ENCODE measurements around the gene GFRA1.

The GFRA1 gene

DNA sequence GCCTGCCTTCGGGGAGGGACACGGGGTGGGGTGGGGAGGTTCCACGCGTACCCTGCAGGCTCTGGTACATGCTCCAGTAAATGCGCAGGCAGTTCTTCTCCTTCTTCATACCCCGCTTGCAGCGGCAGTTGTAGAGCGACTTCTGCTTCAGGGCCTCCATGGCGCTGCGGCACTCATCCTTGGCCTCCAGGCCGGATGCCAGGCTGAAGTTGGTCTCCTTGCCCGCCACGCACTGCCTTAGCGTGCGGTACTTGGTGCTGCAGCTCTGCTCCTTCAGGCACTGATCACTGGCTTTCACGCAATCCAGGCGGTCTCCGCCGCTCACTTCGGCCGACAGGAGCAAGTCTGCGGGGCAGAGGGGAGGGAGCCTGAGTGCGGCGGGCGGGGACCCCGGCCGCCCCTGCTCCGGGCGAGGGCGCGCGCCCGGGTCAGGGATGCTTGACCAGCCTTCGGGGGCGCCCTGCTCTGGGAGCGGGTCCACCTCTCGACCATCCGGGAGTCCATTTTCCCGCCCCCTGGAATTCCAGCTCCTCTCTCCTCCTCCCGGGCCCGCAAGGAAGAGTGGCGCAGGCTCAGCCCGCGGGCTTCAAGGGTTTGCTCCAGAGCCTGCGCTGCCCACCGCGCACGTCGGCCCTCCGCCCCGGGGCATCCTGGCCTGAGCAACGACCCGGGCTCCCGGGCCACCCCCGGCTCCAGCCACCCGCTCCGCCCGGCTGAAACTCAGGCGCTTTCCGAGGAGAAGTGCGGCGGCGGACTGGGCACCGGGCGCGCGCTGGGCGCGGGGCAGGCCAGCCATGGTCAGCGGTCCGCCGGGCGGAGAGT lies 2.0 kb downstream of the GFRA1 start:
- no peak for DNase-seq

DNA sequence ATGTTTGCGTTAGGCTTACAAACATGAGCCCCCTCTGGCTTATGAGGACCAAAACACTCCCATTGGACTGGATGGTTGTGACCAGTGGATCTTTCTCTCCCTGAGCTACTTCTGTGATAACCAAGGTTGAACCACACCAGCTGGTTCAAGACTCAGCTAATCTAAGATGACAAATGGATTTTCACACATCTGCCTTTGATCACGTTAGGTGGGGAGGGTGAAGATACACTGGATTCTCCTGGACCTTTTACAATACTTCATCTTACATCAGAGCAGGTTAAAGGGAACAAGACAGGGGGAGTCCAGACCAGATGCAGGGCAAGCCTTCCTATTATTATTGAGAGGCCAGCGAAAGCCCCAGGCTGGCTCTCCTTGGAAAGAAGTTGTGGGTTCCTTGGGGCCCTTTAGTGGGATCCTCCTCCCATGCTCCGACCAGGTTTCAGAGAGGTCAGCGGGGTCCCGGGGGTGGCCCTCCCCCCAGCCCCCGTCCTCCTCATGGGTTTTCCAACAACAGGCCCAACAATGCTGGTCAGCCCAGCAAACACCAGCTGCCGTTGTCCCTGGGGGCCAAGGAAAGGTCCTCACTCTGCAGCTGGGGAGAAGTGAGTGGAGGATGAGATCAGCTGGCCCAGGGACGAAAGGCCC lies 2.8 kb downstream of the GFRA1 start:
- DNase-seq = no peak

- DNase-seq = no peak
Measured at GRCh38 chr10:116269619-116270018, 3.4 kb downstream of the GFRA1 start.

GRCh38 chr10:116268976-116269375 lies 4.0 kb downstream of the GFRA1 start:
- no peak for DNase-seq

DNA sequence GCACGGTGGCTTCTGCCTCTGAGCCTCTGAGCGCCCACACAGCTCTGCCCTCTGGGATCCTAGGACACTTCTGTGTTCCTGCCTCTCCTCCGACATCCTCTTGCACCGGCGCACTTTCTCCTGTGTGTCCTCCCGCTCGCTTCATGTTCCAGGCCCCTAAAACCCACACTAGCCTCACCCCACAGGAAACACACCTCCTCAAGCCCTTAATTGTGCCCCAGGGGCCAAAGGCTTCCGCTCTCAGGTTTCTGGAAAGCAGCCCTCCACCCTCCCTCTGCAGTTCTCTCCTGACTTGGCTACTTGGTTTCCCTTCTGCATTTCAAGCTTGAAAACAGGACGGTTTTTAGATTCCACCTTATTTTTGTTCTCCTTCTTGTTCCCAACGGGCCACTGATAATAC lies 7.3 kb downstream of the GFRA1 start:
- DNase-seq = no peak

- no peak for DNase-seq
Measured at GRCh38 chr10:116263870-116264655, 8.9 kb downstream of the GFRA1 start.

DNA sequence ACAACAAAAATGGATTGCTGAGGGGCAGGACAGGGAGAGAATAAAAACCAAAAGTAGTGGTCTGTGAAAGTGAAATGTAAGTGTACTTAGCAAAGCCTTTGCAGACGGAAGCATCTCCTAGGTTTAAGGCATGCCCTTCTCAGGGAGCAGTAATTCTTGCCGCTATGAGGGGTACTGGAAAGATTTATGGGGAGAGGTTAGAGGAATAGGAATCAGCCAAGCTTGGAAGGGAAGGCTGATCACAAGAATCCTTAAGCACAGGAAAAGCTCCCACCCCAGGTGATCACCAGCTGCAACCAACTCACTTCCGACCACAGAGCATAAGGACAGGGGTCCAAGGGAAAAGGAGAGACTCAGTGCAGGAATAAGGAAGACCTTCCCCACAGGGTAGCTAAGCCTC lies 10.3 kb downstream of the GFRA1 start:
- DNase-seq = no peak

- DNase-seq = no peak
Measured at GRCh38 chr10:116260599-116260998, 12.4 kb downstream of the GFRA1 start.

- no peak for DNase-seq
Measured at GRCh38 chr10:116259638-116260037, 13.4 kb downstream of the GFRA1 start.

DNA sequence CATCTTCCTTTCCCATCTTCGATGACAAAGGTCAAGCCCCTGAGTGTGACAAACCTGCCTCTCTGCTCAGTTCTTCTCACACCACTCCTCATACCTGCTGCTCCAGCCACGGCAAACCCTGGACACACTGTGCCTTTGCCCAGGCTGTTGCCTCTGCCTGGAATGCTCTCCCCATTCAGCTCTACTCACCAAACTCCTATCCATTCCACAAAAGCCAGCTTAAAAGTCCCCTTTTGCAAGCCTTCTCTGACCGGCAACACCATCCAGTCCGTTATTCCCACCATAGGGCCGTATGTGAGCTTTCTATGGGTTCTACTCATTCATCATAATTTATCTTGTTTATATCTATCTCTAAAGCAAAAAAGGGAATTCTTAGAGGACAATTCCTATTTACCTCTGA lies 15.2 kb downstream of the GFRA1 start:
- DNase-seq = no peak

- no peak for DNase-seq
Measured at GRCh38 chr10:116256752-116257259, 16.2 kb downstream of the GFRA1 start.

DNA sequence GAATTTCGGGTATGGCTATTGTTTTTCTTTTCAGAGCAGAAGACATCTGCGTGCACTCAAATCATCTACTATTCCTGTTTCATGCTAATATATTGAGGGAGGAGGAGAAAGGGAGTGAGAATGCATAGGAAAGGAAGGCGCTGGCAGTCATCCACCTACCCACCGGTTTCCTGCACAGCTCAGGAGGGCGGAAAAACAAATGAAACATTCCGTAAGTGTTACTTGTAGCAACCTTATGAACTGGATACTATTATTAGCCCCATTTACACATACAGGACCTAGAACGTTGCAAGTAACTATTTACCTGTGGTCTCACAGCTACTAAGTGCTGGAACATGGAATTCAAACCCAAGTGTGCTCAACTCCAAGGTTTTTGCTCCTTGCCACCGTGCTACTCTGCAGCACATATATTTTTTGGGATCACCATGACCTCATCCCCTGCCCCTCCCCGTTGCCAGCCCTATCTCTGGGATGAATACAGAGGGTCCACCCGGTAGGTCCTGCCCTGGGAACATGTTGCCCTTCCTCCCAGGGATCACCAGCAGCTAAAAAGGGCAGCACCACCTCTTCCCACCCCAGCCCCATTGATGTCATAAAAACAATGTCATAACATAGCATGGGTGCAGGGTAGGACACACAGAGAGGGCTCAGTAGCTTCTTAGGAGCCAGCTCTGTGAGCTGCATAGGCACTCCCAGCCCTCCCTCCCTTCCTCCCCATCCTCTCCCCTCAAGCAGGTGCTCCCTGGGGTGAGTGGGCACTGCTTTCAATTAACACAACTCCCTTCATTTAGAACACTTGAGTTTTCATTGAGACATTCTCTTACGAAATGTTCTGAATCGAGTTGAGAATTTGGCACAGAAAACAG lies 16.9 kb downstream of the GFRA1 start:
- no peak for DNase-seq

- DNase-seq = no peak
Measured at GRCh38 chr10:116254422-116255155, 18.4 kb downstream of the GFRA1 start.

DNA sequence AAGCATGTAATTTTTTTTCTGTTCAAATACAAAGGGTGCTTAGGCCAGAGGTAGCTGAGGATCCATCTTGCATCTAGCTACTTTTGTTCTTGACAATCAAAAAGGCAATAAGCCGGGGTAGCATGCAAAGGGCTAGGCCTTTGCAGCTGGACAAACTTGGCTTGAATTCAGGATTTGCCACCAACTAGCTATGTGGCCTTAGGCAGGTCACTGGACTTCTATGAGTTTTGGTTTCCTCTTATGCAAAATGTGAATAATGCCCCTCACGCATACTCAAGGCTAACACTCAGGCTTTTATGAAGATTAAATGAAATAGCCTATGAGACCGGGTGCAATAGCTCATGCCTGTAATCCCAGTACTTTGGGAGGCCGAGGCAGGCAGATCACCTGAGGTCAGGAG lies 19.3 kb downstream of the GFRA1 start:
- no peak for DNase-seq

- DNase-seq = no peak
Measured at GRCh38 chr10:116251602-116252395, 21.2 kb downstream of the GFRA1 start.

GRCh38 chr10:116247691-116248090 lies 25.3 kb downstream of the GFRA1 start:
- no peak for DNase-seq

DNA sequence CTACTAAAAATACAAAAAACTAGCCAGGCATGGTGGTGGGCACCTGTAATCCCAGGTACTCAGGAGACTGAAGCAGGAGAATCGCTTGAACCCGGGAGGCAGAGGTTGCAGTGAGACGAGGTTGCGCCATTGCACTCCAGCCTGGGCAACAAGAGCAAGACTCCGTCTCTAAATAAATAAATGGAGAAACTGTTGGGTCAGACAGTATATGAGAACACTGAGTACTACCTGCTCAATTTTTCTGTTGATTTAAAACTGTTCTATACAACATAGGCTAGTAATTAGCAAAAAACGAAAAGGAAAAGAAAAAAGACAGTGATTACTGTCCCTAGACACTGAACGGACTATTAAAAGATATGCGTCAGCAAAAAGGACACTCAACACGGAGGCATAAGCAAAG lies 26.7 kb downstream of the GFRA1 start:
- DNase-seq = no peak

- DNase-seq = no peak
Measured at GRCh38 chr10:116245156-116245555, 27.9 kb downstream of the GFRA1 start.

GRCh38 chr10:116241642-116242410 lies 31.2 kb downstream of the GFRA1 start:
- DNase-seq = no peak

DNA sequence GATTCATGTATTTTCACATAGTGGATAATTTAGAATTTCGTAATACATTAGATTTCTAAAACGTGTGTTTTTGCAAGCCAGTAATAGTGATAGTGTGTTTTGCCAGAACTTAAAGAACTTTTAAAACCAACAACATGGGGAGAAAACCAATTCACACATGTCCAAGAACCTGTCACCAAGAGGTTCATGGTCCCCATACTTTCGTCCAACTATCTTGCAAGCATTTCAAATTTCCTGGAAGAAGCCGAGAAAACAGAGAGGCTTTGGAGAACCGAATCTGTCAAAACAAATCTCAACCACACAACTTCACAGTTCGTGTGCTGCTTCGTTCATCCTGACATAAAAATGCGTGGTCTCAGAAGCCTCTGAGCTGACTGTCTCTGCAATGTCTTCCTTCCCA lies 31.9 kb downstream of the GFRA1 start:
- DNase-seq = no peak

All from activated naive CD4-positive, alpha-beta T cell treated with Interleukin-2 at 50 U/mL for 16 hours (primary cell).